HG03135 (cell line): ENCODE results near the gene SCFD2.

ENCODE experiments used
- ATAC-seq: cut with Tn5 transposase; IDR thresholded peaks from one replicate; pipeline ENCODE4 v1.9.1; 2021; ENCODE audit warnings: mild to moderate bottlenecking, moderate library complexity; ENCODE audit not compliant: unreplicated experiment

The SCFD2 gene

DNA sequence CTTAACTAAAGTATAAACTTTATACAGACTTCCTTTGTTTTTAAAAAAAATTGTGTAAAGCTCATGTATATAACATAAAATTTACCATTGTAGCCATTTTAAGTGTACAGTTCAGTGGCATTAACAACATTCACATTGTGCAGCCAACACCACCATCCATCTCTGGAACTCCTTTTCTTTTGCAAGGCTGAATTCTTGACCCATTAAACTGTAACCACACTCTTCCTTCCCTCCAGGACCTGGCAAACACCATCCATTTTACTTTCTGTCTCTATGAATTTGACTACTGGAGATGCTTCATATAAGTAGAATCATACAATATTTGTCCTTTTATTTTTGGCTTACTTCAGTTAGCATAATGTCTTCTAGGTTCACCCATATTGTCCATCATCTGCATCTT lies 399.1 kb downstream of the SCFD2 start:
- ATAC-seq = no peak

GRCh38 chr4:52966172-52966571 lies 399.7 kb downstream of the SCFD2 start:
- no peak for ATAC-seq

DNA sequence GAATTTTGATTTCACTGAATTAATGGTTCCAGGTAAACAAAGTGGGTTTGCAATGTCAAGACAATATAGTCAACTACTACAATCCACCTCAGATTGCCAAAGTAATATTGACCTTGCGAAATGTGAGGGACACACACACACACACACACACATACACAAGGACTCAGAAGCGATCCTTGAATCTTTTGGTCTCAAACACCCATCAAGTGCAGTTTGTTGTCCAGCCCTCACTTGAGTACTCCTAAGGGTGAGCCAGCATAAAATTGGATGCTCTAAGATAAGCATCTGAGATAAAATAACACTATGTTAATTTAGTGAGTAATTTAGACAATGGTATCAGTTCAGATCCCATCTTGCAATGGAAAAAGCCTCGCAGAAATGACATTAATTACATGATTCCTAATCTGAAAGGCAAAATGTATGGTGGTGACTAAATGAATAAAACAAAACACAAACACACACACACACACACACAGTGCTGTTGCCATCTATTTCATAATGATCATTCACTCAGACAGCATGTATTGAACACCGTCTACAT lies 401.2 kb downstream of the SCFD2 start:
- no peak for ATAC-seq

GRCh38 chr4:52964011-52964410 lies 401.9 kb downstream of the SCFD2 start:
- no peak for ATAC-seq

DNA sequence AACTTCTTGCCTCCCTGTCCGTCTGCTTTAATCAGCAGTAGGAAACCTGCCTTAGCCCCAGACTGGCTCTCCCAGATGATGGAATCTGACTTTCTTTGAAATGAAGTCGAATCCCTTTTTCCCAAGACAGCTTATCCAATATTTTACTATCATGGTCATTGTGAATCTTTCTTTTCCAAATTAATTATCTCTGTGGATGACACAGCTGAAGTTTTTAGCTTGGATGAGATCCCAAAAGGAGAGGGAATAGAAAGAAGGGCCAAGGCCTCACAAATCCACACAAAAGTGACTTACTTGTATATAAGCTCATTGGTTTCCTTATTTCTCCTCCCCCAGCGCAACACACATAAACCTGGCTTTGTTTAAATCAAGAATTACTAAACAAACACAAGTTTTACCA lies 403.1 kb downstream of the SCFD2 start:
- no peak for ATAC-seq

- no peak for ATAC-seq
Observed at GRCh38 chr4:52961666-52962412, 404.0 kb downstream of the SCFD2 start.

GRCh38 chr4:52959541-52959940 lies 406.3 kb downstream of the SCFD2 start:
- no peak for ATAC-seq

DNA sequence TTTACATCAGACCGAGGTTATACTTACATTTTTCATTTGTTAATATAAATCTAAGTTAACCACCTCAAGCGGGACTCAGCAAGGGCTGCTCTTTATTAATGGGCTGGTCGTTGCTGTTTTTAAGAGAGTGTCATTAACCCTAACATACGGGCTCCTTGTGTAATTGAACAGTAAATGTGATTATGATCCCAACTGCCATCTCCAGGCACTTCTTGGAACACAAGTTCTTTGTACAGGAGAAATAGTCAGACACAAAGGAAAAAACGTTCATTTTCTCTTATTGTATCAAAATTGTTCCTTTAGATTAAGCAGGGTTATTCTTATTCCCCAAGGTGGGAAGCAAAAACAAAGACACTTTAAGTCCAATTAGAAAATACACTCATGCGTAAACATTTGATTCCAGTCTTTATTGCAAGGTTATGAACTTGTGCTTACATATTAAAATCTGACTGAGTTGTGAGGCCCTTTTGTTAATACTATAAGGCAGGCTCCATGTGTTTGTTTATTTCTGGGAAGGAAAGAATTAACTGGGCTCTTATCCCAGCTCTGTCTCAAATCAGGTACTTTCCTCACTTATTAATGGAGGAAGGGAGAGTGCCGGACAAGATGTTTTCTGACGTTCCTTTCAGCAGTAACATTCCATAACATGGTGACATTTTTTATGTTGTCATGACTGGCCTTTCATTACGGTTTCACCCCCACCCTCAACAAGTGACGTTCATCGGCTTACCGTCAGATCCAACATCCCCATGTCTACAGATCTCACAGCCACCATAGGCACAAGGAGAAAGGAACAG lies 407.8 kb downstream of the SCFD2 start:
- no peak for ATAC-seq

GRCh38 chr4:52957220-52957686 lies 408.6 kb downstream of the SCFD2 start:
- no peak for ATAC-seq

GRCh38 chr4:52956691-52957090 lies 409.2 kb downstream of the SCFD2 start:
- ATAC-seq = no peak

DNA sequence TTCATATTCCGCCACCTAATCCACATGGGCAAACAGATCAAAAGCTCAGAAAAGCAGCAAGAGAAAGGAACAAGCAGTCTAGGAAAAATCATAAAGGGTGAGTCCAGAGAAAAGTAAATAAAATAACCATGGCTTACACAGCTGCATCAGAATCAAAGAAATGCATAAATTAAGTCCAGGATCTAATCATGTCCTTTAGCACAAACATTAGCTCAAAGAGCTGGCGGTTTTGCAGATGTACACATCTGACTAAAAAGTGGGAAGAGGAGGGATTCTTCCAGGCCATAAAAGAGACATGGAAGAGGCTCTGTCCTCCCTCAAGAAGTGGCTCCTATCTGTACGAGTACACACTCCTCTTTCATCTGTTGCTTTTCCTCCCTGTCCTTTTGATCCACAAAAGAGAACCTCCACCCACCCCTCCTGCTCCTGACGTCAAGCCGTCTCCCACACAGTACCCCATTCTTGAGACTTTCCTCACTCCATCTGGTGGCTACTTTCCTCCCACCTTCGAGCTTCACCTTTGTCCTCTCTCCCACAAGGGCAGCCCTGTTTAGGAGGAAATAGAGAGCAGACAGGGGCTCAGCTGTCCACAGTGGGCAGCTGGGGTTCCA lies 411.2 kb downstream of the SCFD2 start:
- no peak for ATAC-seq

GRCh38 chr4:52952540-52952939 lies 413.3 kb downstream of the SCFD2 start:
- no peak for ATAC-seq

DNA sequence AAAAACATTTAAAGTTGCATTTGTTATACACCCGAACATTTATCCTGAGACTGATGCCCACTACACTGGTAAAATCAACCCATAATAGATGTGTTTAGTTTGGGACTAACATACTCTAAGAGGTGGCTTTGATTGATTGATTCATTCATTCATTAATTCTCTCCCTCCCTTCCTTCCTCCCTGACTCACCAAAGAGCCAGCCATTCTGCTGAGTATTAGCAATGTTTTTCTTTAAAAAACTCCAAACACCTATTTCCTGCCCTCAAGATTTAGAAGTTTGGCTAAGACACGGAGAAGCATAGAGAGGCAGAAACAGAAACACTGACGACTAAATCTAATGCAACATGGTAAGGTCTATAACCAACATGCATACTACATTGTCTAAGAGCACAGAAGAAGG lies 414.8 kb downstream of the SCFD2 start:
- no peak for ATAC-seq

- no peak for ATAC-seq
Observed at GRCh38 chr4:52950226-52950625, 415.6 kb downstream of the SCFD2 start.

- no peak for ATAC-seq
Observed at GRCh38 chr4:52949336-52949735, 416.5 kb downstream of the SCFD2 start.

DNA sequence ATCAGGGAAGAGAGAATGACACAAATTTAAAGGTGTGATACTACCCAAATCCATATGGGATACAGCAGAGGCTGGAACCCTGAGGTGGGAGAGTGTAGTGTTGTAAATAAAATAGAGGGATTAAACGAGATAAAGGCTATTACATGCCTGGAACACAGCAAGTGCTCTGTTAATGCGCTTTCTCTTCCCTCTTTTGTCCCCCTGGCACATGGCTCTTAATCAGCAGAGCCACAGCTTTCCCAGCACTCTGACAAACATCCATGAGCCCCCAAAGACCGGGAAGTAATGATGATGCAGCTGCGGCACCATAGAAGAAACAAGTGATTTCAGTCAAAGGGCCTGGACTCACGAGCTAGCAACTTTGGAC lies 417.8 kb downstream of the SCFD2 start:
- ATAC-seq = no peak

GRCh38 chr4:52947401-52948056 lies 418.3 kb downstream of the SCFD2 start:
- ATAC-seq = no peak

DNA sequence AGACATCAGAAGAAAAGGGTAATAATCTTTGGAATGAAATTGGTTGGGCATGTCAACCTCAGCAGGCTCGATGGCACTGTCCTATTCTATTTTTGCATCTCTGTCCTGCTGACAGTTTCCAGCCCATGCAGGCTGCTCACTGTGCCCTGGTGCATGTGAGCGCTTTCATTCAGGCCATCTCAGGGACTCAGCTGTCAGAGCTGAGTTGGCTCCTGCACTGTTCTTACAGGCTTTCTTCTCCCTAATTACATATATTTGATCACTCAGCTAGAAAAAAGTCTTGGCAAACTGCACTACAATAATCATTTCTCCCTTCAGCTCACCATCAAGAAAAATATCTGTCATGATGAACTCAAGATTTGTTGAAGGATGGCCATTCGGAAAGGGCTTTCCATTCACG lies 419.0 kb downstream of the SCFD2 start:
- no peak for ATAC-seq

DNA sequence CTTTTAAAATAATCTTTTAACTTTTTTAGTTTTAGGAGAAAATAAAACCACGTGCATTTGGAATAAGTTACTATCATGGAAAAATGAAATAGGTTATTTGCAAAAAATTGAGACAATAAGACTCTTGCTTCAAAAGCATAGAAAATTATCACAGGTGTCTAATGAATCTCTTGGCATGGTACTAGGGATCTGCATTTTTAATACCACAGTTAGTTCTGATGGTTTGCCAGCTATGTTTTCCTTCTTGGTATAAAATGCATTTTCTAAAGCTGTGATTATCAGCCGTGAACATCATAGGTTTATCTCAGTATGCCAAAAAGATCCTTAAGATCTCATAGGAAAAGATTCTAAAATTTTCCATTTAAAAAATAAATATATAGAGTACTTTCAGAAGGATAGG lies 419.9 kb downstream of the SCFD2 start:
- no peak for ATAC-seq

GRCh38 chr4:52945326-52945898 lies 420.4 kb downstream of the SCFD2 start:
- ATAC-seq = no peak

DNA sequence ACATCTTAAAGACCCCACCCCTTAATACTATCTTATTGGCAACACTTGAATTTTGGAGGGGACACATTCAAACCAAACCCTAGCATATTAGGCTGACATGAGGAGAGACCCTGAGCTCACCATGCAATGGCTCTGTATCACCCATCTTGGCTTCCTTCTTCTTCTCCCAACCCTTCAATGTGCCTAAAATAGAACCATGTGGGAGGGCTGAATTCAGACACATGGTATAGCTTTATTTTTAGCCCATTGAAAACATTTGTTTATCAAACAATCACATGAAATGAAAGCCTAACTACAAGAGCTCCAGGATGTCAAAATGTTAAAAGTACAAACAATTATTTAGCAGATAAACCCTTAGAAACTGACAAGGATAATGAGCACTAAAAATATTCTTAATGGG lies 422.2 kb downstream of the SCFD2 start:
- no peak for ATAC-seq
